Loucy (cell line): ENCODE measurements around the gene PCBP3.

Experiments
- EZH2phosphoT487 ChIP-seq: fragments of 200-600 bp; IDR thresholded peaks from 2 replicates; pipeline ENCODE4 v1.6.1; 2018; ENCODE audit warnings: antibody characterized with exemption, mild to moderate bottlenecking, moderate library complexity, borderline replicate concordance
- TF ChIP-seq, protein P1 (sequence below): fragments of 200-600 bp; sonication (generic); conservative IDR thresholded peaks from 2 replicates; pipeline ENCODE4 v1.5.1; 2014; ENCODE audit warnings: mild to moderate bottlenecking, antibody characterized with exemption, low read length

GRCh38 chr21:45750936-45751335, 107.4 kb downstream of the PCBP3 start:
- TF ChIP-seq, protein P1, sequence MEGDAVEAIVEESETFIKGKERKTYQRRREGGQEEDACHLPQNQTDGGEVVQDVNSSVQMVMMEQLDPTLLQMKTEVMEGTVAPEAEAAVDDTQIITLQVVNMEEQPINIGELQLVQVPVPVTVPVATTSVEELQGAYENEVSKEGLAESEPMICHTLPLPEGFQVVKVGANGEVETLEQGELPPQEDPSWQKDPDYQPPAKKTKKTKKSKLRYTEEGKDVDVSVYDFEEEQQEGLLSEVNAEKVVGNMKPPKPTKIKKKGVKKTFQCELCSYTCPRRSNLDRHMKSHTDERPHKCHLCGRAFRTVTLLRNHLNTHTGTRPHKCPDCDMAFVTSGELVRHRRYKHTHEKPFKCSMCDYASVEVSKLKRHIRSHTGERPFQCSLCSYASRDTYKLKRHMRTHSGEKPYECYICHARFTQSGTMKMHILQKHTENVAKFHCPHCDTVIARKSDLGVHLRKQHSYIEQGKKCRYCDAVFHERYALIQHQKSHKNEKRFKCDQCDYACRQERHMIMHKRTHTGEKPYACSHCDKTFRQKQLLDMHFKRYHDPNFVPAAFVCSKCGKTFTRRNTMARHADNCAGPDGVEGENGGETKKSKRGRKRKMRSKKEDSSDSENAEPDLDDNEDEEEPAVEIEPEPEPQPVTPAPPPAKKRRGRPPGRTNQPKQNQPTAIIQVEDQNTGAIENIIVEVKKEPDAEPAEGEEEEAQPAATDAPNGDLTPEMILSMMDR: no peak
- TF ChIP-seq EZH2phosphoT487: no peak
